ENCODE data around the gene SFPQ. TPM values are rescaled to one million over a fixed set of nuclear protein-coding genes. Genes with fewer than 3 reads are reported as not detected.

SFPQ gene
- total and polyA plus RNA-seq, 2 of the 8 experiments (the other 6 are each of a cell fraction or from before 2014, with no cell fraction given) = 118 to 469 TPM

- no peak overlapping the region for H3K23ac ChIP-seq (ENCODE audit: insufficient read length)
- no peak overlapping the region for H2AK5ac ChIP-seq (ENCODE audit: low read depth, low read length)
- WGBS, 2 experiments (ENCODE audit: extremely low coverage in 1 of 2, insufficient coverage in 1 of 2, insufficient read length in 1 of 2, insufficient replicate concordance in 2 of 2, low coverage in 1 of 2, low lambda C conversion rate in 2 of 2, missing lambda C conversion rate in 1 of 2) = 95% methylated on average over 19 of the region's 20 CpGs; no CpG with 5 or more reads in 1 of the 2 experiments
- no peak overlapping the region for H3K9ac ChIP-seq (replicated peaks in 1 of 4; ENCODE audit: extremely low read depth in 1 of 4, low read depth in 3 of 4, low read length in 3 of 4)
- DNase-seq (ENCODE audit: low read depth in 1 of 2, low spot score in 2 of 2) (no peak), FAIRE-seq (no peak)
- no peak overlapping the region for H3K4me2 ChIP-seq (ENCODE audit: insufficient read depth in 1 of 2, low read depth in 2 of 2, low read length in 2 of 2)
- no peak overlapping the region for H2BK120ac ChIP-seq (replicated peaks; ENCODE audit: low read depth, low read length)
- no peak overlapping the region for H3K14ac ChIP-seq (ENCODE audit: insufficient read length)
- no peak overlapping the region for H3K27ac ChIP-seq (ENCODE audit: low read depth, low read length)
- peaks cover 6 to 10% (median 8%) of the 10 kb centered on the region in 4 experiments; a peak in 6 of 7 replicates for H3K4me1 ChIP-seq (replicated peaks in 1 of 4; ENCODE audit: control insufficient read depth in 3 of 4, insufficient read depth in 4 of 4, low read length in 3 of 4)
- H3K18ac ChIP-seq (ENCODE audit: extremely low read depth, low read length) = no peak overlapping the region
- H3K9me3 ChIP-seq (ENCODE audit: insufficient read depth in 2 of 2, low read depth in 1 of 2, low read length in 1 of 2) = no peaks in the 10 kb centered on the region
- H3K56ac ChIP-seq (replicated peaks; ENCODE audit: insufficient read length, low read depth, low read length) = no peak overlapping the region
- H4K20me1 ChIP-seq (replicated peaks in 1 of 2; ENCODE audit: control insufficient read depth in 1 of 2, insufficient read depth in 2 of 2, low read length in 2 of 2) = peaks cover 38 to 44% of the 10 kb centered on the region in 2 experiments
- H3K79me1 ChIP-seq (ENCODE audit: low read depth, low read length) = peaks cover 3% of the 10 kb centered on the region; the same call in 1 of the 2 replicates
- peak overlapping the region in 1 of 4 experiments; percentile 99; a peak in 1 of 8 replicates for H3K4me3 ChIP-seq (ENCODE audit: extremely low read depth in 1 of 4, insufficient read depth in 2 of 4, low read depth in 3 of 4, low read length in 4 of 4)
- peaks cover 23 to 92% of the 10 kb centered on the region in 2 experiments for H3K79me2 ChIP-seq (ENCODE audit: control insufficient read depth in 1 of 2, insufficient read depth in 2 of 2, low read length in 2 of 2)
- no peaks in the 10 kb centered on the region for H3K27me3 ChIP-seq (replicated peaks in 1 of 4; ENCODE audit: control insufficient read depth in 3 of 4, extremely low read depth in 1 of 4, insufficient read depth in 3 of 4, low read length in 3 of 4)
- H2BK20ac ChIP-seq (ENCODE audit: low read length) = no peak overlapping the region
- H4K5ac ChIP-seq (ENCODE audit: insufficient read length, low read depth, low read length) = no peak overlapping the region
- no peak overlapping the region for H2AFZ ChIP-seq (ENCODE audit: low read length)
- no peak overlapping the region for H4K91ac ChIP-seq (replicated peaks; ENCODE audit: insufficient read length, low read length)
- peaks cover 59 to 81% (median 76%) of the 10 kb centered on the region in 4 experiments for H3K36me3 ChIP-seq (ENCODE audit: control insufficient read depth in 2 of 4, insufficient read depth in 4 of 4, low read length in 3 of 4)
- CTCF ChIA-PET (ENCODE audit: partially characterized antibody) = no interaction called here
- no peak overlapping the region for H2BK5ac ChIP-seq (ENCODE audit: low read depth, low read length)
- H3K23me2 ChIP-seq (ENCODE audit: low read depth, low read length) = 0 out of 2 replicates have a peak, but pooled peaks cover 5% of the 10 kb centered on the region
- TF ChIP-seq PHF8 (conservative IDR thresholded peaks at IDR 0.05; ENCODE audit: low read depth, low read length) = no peak
- peak; percentile 9 for TF ChIP-seq POLR2AphosphoS5 (IDR thresholded peaks at IDR 0.05; ENCODE audit: low read depth, low read length)
- TF ChIP-seq CTBP2 (IDR thresholded peaks at IDR 0.05; ENCODE audit: borderline replicate concordance, insufficient read depth, insufficient read length, low read length) = no peak
- TF ChIP-seq CREB1 (IDR thresholded peaks at IDR 0.05) = no peak
- no peak for TF ChIP-seq SIN3A (conservative IDR thresholded peaks at IDR 0.05 in 1 of 2, IDR thresholded peaks at IDR 0.05 in 1 of 2; ENCODE audit: low read depth in 1 of 2, low read length in 2 of 2)
- no peak for TF ChIP-seq RBBP5 (IDR thresholded peaks at IDR 0.05; ENCODE audit: borderline replicate concordance, low read depth, low read length)
- no peak for TF ChIP-seq BRCA1 (IDR thresholded peaks at IDR 0.05; ENCODE audit: low read depth, low read length)
- TF ChIP-seq RXRA (IDR thresholded peaks at IDR 0.05; ENCODE audit: insufficient read depth, low read depth, low read length) = no peak
- no peak overlapping the region for H2BK15ac ChIP-seq (ENCODE audit: low read length)
- no peak overlapping the region; the same call in 1 of the 2 replicates for H4K8ac ChIP-seq (ENCODE audit: extremely low read depth, insufficient read depth, low read length)
- no peak overlapping the region for H2BK12ac ChIP-seq (ENCODE audit: low read depth, low read length)
- POLR2A ChIA-PET (ENCODE audit: partially characterized antibody) = interaction anchor here (0.7 to 3.9 kb wide), 11 partner anchors 10 to 262 kb away, joined by 3 to 97 read pairs (median 3); partner anchors contain the start of gene ZMYM4
- H3K4ac ChIP-seq (replicated peaks; ENCODE audit: insufficient read length, low read depth, low read length) = no peak overlapping the region
These were observed 4.2 kb downstream of the SFPQ start for GRCh38 chr1:35188578-35189392.
